Measurements from ENCODE around the gene UNC50. TPM values are rescaled to one million over a fixed set of nuclear protein-coding genes. Genes with fewer than 3 reads are reported as not detected.

The UNC50 gene
- total and polyA plus RNA-seq, 9 donors: 32.2 to 58.8 (median 42.4) TPM

DNA sequence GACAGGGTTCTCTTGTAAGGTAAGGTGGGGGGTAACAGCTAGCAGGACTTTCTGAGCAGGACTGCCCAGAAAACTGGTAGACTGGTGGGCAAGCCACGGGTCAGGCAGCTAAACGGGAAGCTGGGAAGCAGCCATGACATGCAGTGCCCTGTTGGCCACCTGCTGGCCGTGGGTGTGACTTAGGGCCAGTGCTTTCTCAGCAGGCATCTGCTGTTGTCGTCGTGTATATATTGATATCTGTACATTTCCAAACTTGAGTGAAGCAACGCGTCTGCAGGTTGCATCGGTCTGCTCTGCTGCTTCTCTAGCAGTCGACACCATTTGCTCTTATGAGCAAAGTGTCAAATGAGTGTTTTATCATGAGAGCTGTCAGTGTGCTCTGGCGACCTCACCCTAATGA, 31.1 kb upstream of the UNC50 start:
- Histone ChIP-seq H3K36me3 (no peaks in the 10 kb centered on the region), H3K9me3 (no peaks in the 10 kb centered on the region), H3K4me3 (no peak overlapping the region), H3K27ac (no peak overlapping the region), H3K4me1 (ENCODE audit: insufficient read depth) (no peaks in the 10 kb centered on the region), H3K27me3 (no peaks in the 10 kb centered on the region)
- 69 to 74% (median 69%) methylated on average over 10 of the region's 10 CpGs for WGBS, 3 donors
- DNase-seq: no peak
- intact Hi-C loops (cut with DNase I): no loop called here
- TF ChIP-seq, protein P1, sequence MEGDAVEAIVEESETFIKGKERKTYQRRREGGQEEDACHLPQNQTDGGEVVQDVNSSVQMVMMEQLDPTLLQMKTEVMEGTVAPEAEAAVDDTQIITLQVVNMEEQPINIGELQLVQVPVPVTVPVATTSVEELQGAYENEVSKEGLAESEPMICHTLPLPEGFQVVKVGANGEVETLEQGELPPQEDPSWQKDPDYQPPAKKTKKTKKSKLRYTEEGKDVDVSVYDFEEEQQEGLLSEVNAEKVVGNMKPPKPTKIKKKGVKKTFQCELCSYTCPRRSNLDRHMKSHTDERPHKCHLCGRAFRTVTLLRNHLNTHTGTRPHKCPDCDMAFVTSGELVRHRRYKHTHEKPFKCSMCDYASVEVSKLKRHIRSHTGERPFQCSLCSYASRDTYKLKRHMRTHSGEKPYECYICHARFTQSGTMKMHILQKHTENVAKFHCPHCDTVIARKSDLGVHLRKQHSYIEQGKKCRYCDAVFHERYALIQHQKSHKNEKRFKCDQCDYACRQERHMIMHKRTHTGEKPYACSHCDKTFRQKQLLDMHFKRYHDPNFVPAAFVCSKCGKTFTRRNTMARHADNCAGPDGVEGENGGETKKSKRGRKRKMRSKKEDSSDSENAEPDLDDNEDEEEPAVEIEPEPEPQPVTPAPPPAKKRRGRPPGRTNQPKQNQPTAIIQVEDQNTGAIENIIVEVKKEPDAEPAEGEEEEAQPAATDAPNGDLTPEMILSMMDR (IDR thresholded peaks at IDR 0.05): no peak
- TF ChIP-seq EP300 (IDR thresholded peaks at IDR 0.05) (no peak), POLR2A (IDR thresholded peaks at IDR 0.05) (no peak)

DNA sequence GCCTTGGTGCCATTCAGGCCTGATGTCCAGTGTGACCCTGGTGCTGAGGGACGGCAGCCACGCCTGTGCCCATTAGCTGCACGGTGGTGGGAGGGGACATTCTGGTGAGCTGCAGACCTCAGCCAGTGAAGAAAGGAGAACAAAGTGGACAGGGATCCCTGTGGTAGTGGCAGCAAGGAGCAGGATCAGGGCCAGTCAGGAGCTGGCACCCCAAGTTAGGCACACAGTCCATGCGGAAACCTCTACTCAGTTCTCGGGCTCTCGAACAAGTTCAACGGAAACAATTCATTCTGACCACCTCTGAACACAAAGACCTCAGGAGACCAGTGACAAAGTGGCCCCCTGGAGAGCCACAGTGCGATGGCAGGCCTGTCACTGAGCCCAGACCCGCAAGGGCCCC, 30.2 kb upstream of the UNC50 start:
- Histone ChIP-seq H3K9me3 (no peaks in the 10 kb centered on the region), H3K36me3 (no peaks in the 10 kb centered on the region), H3K4me3 (no peak overlapping the region), H3K27ac (no peak overlapping the region), H3K4me1 (ENCODE audit: insufficient read depth) (no peaks in the 10 kb centered on the region), H3K27me3 (no peaks in the 10 kb centered on the region)
- no peak for DNase-seq
- TF ChIP-seq POLR2A (IDR thresholded peaks at IDR 0.05) (no peak), EP300 (IDR thresholded peaks at IDR 0.05) (no peak)
- TF ChIP-seq, protein P1 (IDR thresholded peaks at IDR 0.05): no peak
- 91 to 92% (median 91%) methylated on average over 9 of the region's 9 CpGs for WGBS, 3 donors
- intact Hi-C loops (cut with DNase I): no loop called here

DNA sequence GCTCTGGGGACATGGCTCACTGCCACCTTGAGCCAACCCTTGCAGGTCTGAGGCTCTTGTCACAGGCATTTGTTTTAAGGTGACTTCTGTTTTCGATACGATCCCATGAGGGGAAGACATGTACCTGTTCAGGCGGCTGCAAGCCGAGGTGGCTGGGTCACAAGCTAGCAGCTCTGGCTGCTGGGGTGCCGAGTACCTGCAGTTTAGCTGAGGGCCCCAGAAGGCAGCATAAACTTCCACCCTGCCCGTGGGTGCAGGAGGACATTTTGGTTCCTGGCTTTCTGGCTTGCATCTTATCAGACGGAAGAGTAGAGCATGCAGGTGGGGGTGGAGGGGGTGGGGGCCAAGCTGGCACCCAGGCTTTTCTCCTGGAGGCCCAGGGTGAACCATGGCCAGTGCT, 28.5 kb upstream of the UNC50 start:
- Histone ChIP-seq H3K27ac (no peak overlapping the region), H3K4me1 (ENCODE audit: insufficient read depth) (no peaks in the 10 kb centered on the region), H3K36me3 (no peaks in the 10 kb centered on the region), H3K9me3 (no peaks in the 10 kb centered on the region), H3K4me3 (no peak overlapping the region), H3K27me3 (no peaks in the 10 kb centered on the region)
- intact Hi-C loops (cut with DNase I): no loop called here
- 85 to 92% (median 92%) methylated on average over 7 of the region's 7 CpGs for WGBS, 3 donors
- no peak for DNase-seq
- TF ChIP-seq POLR2A (IDR thresholded peaks at IDR 0.05): no peak
- TF ChIP-seq EP300 (IDR thresholded peaks at IDR 0.05): no peak
- TF ChIP-seq, protein P1 (IDR thresholded peaks at IDR 0.05): no peak

DNA sequence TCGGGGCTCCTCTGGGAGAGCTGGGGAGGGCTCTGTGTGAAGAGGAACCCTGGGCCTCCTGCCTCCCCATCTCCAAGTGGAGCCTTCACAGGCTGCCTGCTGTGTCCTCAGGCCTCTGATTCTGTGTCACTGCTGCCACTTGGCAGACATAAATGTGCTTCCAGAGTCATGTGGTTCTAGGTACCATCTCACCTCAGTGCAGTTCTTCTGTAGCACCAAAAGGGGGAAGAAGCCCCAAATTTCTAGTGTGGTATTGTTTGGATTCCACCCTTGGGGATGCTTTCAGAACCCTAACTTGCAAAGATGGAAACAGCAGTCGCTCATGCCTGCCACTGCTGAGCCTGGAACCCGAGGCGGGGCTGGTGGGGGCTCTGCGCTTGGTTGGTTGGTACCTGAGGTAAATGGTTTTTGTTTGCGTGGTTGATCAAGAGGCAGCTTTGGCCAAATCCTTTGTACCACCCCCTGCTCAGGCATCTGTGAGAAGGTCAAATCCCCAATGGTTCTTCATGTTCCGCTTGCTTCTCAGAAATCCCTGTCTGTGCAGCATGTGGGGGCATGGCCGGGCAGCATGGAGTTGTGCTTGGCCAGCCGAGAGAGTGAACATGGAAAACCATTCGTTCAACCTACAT, 27.6 kb upstream of the UNC50 start:
- TF ChIP-seq, protein P1 (IDR thresholded peaks at IDR 0.05): no peak
- no peak for TF ChIP-seq POLR2A (IDR thresholded peaks at IDR 0.05)
- Histone ChIP-seq H3K27ac (no peak overlapping the region), H3K9me3 (no peaks in the 10 kb centered on the region), H3K4me1 (ENCODE audit: insufficient read depth) (no peaks in the 10 kb centered on the region), H3K36me3 (no peaks in the 10 kb centered on the region), H3K27me3 (no peaks in the 10 kb centered on the region), H3K4me3 (no peak overlapping the region)
- no peak for DNase-seq
- intact Hi-C loops (cut with DNase I): no loop called here
- WGBS, 3 donors: 85 to 87% (median 86%) methylated on average over 10 of the region's 10 CpGs

All from ovary (tissue), 9 donors.